Ovary (tissue), 3 donors: ENCODE data around the gene LSAMP.

Source experiments
- EP300 ChIP-seq: sonication (generic); formaldehyde crosslinking; IDR thresholded peaks from one replicate; pipeline ENCODE4 v1.6.1; 2017; ENCODE audit warnings: antibody characterized with exemption
- TF ChIP-seq, protein P1 (sequence below), 3 donors: fragments of 450-650 bp in 2 of 3; fragments of 200-600 bp in 1 of 3; IDR thresholded peaks; one replicate each; pipeline versions ENCODE4 v1.5.1 to v1.8.0; 2016 to 2022; ENCODE audit warnings: antibody characterized with exemption in 3 of 3, mild to moderate bottlenecking in 1 of 3
- donor health status: DM: no; HTN: no; CAD: no.

DNA sequence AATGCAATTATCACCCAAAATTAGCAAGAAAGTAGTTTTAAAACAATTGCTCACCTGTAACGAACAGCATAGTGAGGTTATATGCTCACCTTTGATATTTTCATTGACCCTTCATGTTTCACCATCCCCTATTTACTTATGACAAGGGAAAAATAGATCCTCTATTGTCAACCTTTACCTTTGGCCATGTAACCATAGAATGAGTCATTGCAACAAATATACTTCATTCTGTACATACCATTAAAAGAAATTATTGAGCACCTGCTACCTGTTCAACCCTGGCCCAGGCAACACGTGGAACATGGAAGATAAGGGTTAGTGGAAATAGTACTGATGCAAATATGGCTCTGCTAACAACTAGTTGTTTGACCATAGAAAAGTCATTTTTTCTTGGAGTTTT, 20.2 kb downstream of the LSAMP start:
- TF ChIP-seq, protein P1, sequence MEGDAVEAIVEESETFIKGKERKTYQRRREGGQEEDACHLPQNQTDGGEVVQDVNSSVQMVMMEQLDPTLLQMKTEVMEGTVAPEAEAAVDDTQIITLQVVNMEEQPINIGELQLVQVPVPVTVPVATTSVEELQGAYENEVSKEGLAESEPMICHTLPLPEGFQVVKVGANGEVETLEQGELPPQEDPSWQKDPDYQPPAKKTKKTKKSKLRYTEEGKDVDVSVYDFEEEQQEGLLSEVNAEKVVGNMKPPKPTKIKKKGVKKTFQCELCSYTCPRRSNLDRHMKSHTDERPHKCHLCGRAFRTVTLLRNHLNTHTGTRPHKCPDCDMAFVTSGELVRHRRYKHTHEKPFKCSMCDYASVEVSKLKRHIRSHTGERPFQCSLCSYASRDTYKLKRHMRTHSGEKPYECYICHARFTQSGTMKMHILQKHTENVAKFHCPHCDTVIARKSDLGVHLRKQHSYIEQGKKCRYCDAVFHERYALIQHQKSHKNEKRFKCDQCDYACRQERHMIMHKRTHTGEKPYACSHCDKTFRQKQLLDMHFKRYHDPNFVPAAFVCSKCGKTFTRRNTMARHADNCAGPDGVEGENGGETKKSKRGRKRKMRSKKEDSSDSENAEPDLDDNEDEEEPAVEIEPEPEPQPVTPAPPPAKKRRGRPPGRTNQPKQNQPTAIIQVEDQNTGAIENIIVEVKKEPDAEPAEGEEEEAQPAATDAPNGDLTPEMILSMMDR (IDR thresholded peaks at IDR 0.05) = no peak
- no peak for TF ChIP-seq EP300
